Endothelial cell of hepatic sinusoid (primary cell): ENCODE results near the gene RFX4.
"Not testable (repeated sequence)": the region's sequence is repeated elsewhere in the genome, so short reads cannot be mapped to it uniquely, and the experiment has no call there.

ENCODE experiments used
- in situ Hi-C: cut with HindIII; loops from 2 replicates; pipeline ENCODE4 v1.10.0; 2017; ENCODE audit warnings: low sequenced_read_pairs

Gene RFX4

GRCh38 chr12:106684497-106684896 is 101.7 kb downstream of the RFX4 start:
- in situ Hi-C loops, result no loop called here

- in situ Hi-C loops, result no loop called here
Measured at GRCh38 chr12:106685381-106685780, 102.6 kb downstream of the RFX4 start.

- in situ Hi-C loops, result no loop called here
Measured at GRCh38 chr12:106687672-106688071, 104.9 kb downstream of the RFX4 start.

GRCh38 chr12:106690569-106691305 is 107.9 kb downstream of the RFX4 start:
- in situ Hi-C loops, result no loop called here

GRCh38 chr12:106692033-106692432 is 109.2 kb downstream of the RFX4 start:
- in situ Hi-C loops, result not testable (repeated sequence)

- in situ Hi-C loops, result no loop called here
Measured at GRCh38 chr12:106692896-106693820, 110.4 kb downstream of the RFX4 start.

- in situ Hi-C loops, result loop anchor here (5.0 kb wide), 1 partner anchor 74 kb away; no protein-coding TSS in a partner anchor
Measured at GRCh38 chr12:106696071-106696470, 113.3 kb downstream of the RFX4 start.

- in situ Hi-C loops, result loop anchor here (5.0 kb wide), 1 partner anchor 75 kb away; no protein-coding TSS in a partner anchor
Measured at GRCh38 chr12:106696681-106697417, 114.0 kb downstream of the RFX4 start.

- in situ Hi-C loops, result no loop called here
Measured at GRCh38 chr12:106704081-106704480, 121.3 kb downstream of the RFX4 start.

- in situ Hi-C loops, result no loop called here
Measured at GRCh38 chr12:106705971-106706370, 123.2 kb downstream of the RFX4 start.

- in situ Hi-C loops, result no loop called here
Measured at GRCh38 chr12:106709068-106709511, 126.3 kb downstream of the RFX4 start.

- in situ Hi-C loops, result no loop called here
Measured at GRCh38 chr12:106710143-106710893, 127.5 kb downstream of the RFX4 start.

GRCh38 chr12:106711316-106711715 is 128.5 kb downstream of the RFX4 start:
- in situ Hi-C loops, result no loop called here

- in situ Hi-C loops, result no loop called here
Measured at GRCh38 chr12:106712768-106713167, 130.0 kb downstream of the RFX4 start.

GRCh38 chr12:106714926-106715325 is 132.1 kb downstream of the RFX4 start:
- in situ Hi-C loops, result no loop called here

- in situ Hi-C loops, result no loop called here
Measured at GRCh38 chr12:106715582-106715981, 132.8 kb downstream of the RFX4 start.

- in situ Hi-C loops, result no loop called here
Measured at GRCh38 chr12:106717673-106718072, 134.9 kb downstream of the RFX4 start.

GRCh38 chr12:106719879-106720278 is 137.1 kb downstream of the RFX4 start:
- in situ Hi-C loops, result no loop called here

- in situ Hi-C loops, result no loop called here
Measured at GRCh38 chr12:106720696-106721095, 137.9 kb downstream of the RFX4 start.

- in situ Hi-C loops, result no loop called here
Measured at GRCh38 chr12:106721915-106722314, 139.1 kb downstream of the RFX4 start.
